GM21515 (cell line): ENCODE results near the gene NAPB.
A peak's percentile ranks its signal among the peaks of the same experiment; 100 is the strongest.

ENCODE experiments used
- ATAC-seq: cut with Tn5 transposase; IDR thresholded peaks from one replicate; pipeline ENCODE4 v1.9.1; 2021; ENCODE audit not compliant: unreplicated experiment

NAPB gene

GRCh38 chr20:23407781-23408464, 13.4 kb downstream of the NAPB start:
- ATAC-seq, result peak; percentile 68

GRCh38 chr20:23406880-23407279, 14.4 kb downstream of the NAPB start:
- ATAC-seq, result no peak

GRCh38 chr20:23404196-23404595, 17.1 kb downstream of the NAPB start:
- no peak for ATAC-seq

- no peak for ATAC-seq
Observed at GRCh38 chr20:23403751-23404150, 17.5 kb downstream of the NAPB start.

- ATAC-seq, result no peak
Observed at GRCh38 chr20:23401051-23401450, 20.2 kb downstream of the NAPB start.

- ATAC-seq, result no peak
Observed at GRCh38 chr20:23399568-23400241, 21.6 kb downstream of the NAPB start.

- no peak for ATAC-seq
Observed at GRCh38 chr20:23397961-23398360, 23.3 kb downstream of the NAPB start.

GRCh38 chr20:23396950-23397627, 24.2 kb downstream of the NAPB start:
- no peak for ATAC-seq

GRCh38 chr20:23393996-23394775, 27.1 kb downstream of the NAPB start:
- no peak for ATAC-seq

- ATAC-seq, result no peak
Observed at GRCh38 chr20:23391707-23392310, 29.5 kb downstream of the NAPB start.

GRCh38 chr20:23390091-23390774, 31.1 kb downstream of the NAPB start:
- no peak for ATAC-seq

GRCh38 chr20:23387118-23387443, 34.2 kb downstream of the NAPB start:
- ATAC-seq, result no peak

- no peak for ATAC-seq
Observed at GRCh38 chr20:23386304-23387117, 34.8 kb downstream of the NAPB start.

GRCh38 chr20:23381876-23382275, 39.4 kb downstream of the NAPB start:
- ATAC-seq, result no peak

- ATAC-seq, result no peak
Observed at GRCh38 chr20:23379772-23380171, 41.5 kb downstream of the NAPB start.

GRCh38 chr20:23375827-23376226, 45.5 kb downstream of the NAPB start:
- ATAC-seq, result no peak

- ATAC-seq, result no peak
Observed at GRCh38 chr20:23374441-23374840, 46.8 kb downstream of the NAPB start.

GRCh38 chr20:23371496-23371895, 49.8 kb downstream of the NAPB start:
- no peak for ATAC-seq

GRCh38 chr20:23370873-23371272, 50.4 kb downstream of the NAPB start:
- no peak for ATAC-seq

- ATAC-seq, result no peak
Observed at GRCh38 chr20:23370274-23370673, 51.0 kb downstream of the NAPB start.
